A673 (cell line): ENCODE measurements around the gene HNRNPH3. TPM values are rescaled to one million over a fixed set of nuclear protein-coding genes. Genes with fewer than 3 reads are reported as not detected.

Experiments
- BruUV-seq: library from RNA; stranded (reverse); fragments of 400-500 nt; replicated peaks from 2 replicates; lab custom pipeline; 2021; lab: Mats Ljungman, UMichigan
- CTCF ChIA-PET: fragments of 300-600 bp; sonication (Branson Sonifier 250); formaldehyde crosslinking; loops from one replicate; lab custom pipeline; 2022; ENCODE audit warnings: antibody characterized with exemption; lab: Charles Lee
- POLR2A ChIA-PET: fragments of 300-600 bp; sonication (Branson Sonifier 250); formaldehyde crosslinking; loops from one replicate; lab custom pipeline; 2022; ENCODE audit warnings: antibody characterized with exemption; ENCODE audit not compliant: low non-redundant PET; lab: Charles Lee
- DNase-seq: peaks from one replicate; pipeline ENCODE4 v3.0.0-alpha.2; 2015; ENCODE audit warnings: low spot score
- H3K27ac ChIP-seq: fragments of 200-600 bp; sonication (generic); 2 replicates; pipeline ENCODE4 v1.5.1; 2016; ENCODE audit warnings: mixed run types, low read depth, mild to moderate bottlenecking, mixed read lengths, antibody characterized with exemption, low read length; ENCODE audit not compliant: poor library complexity, severe bottlenecking
- H3K27me3 ChIP-seq: fragments of 200-600 bp; sonication (generic); replicated peaks from 2 replicates; pipeline ENCODE4 v1.6.1; 2017; ENCODE audit warnings: mixed run types, low read depth, mild to moderate bottlenecking, mixed read lengths, antibody characterized with exemption, low read length; ENCODE audit not compliant: insufficient read depth, poor library complexity
- H3K36me3 ChIP-seq: fragments of 200-600 bp; sonication (generic); 2 replicates; pipeline ENCODE4 v1.6.1; 2016; ENCODE audit warnings: mixed run types, mild to moderate bottlenecking, mixed read lengths, antibody characterized with exemption, low read length; ENCODE audit not compliant: insufficient read depth, poor library complexity, severe bottlenecking
- H3K4me1 ChIP-seq: fragments of 200-600 bp; sonication (generic); 2 replicates; pipeline ENCODE4 v1.6.1; 2017; ENCODE audit warnings: mixed run types, mild to moderate bottlenecking, mixed read lengths, antibody characterized with exemption, low read length; ENCODE audit not compliant: insufficient read depth, poor library complexity, severe bottlenecking
- H3K4me3 ChIP-seq: fragments of 200-600 bp; sonication (generic); 2 replicates; pipeline ENCODE4 v1.5.1; 2016; ENCODE audit warnings: low read depth, mixed run types, mild to moderate bottlenecking, mixed read lengths, low read length; ENCODE audit not compliant: poor library complexity, severe bottlenecking
- H3K9me3 ChIP-seq: fragments of 200-600 bp; sonication (generic); 2 replicates; pipeline ENCODE4 v1.6.1; 2016; ENCODE audit warnings: mixed run types, low read depth, mild to moderate bottlenecking, mixed read lengths, antibody characterized with exemption, low read length; ENCODE audit not compliant: poor library complexity, severe bottlenecking
- CTCF ChIP-seq: fragments of 300-800, 200-600 bp; sonication (generic); conservative IDR thresholded peaks from 2 replicates; pipeline ENCODE4 v1.5.1; 2017; ENCODE audit warnings: low read depth, mild to moderate bottlenecking, antibody characterized with exemption, low read length, moderate library complexity, mixed read lengths
- EZH2 ChIP-seq: fragments of 200-600 bp; sonication (generic); IDR thresholded peaks from 2 replicates; pipeline ENCODE4 v1.6.1; 2017; ENCODE audit warnings: borderline replicate concordance, low read depth, mild to moderate bottlenecking, mixed read lengths, antibody characterized with exemption, low read length; ENCODE audit not compliant: poor library complexity, severe bottlenecking
- intact Hi-C: fragments of 100-400 bp; cut with micrococcal nuclease; formaldehyde crosslinking; loops from one replicate; pipeline ENCODE4 v1.10.0; 2022; ENCODE audit not compliant: unreplicated experiment
- total RNA-seq: library from RNA; stranded (reverse); gene quantifications from 2 replicates; pipeline ENCODE4 v1.2.3, GENCODE V29; 2021

The HNRNPH3 gene
- total RNA-seq, 1 experiment from 2014 or later, result 251 TPM

GRCh38 chr10:68302871-68303270 is 29.0 kb upstream of the HNRNPH3 start:
- no peak for DNase-seq
- intact Hi-C loops, result loop anchor here (1.0 to 5.0 kb wide), 3 partner anchors 90 to 446 kb away; no protein-coding TSS in a partner anchor
- Histone ChIP-seq H3K9me3 (no peaks in the 10 kb centered on the region), H3K36me3 (no peaks in the 10 kb centered on the region), H3K27ac (no peak overlapping the region), H3K27me3 (no peaks in the 10 kb centered on the region), H3K4me3 (no peak overlapping the region), H3K4me1 (no peaks in the 10 kb centered on the region)
- CTCF ChIA-PET, result interaction anchor here (0.6 to 1.1 kb wide), 2 partner anchors 89 to 448 kb away, joined by 3 to 4 read pairs; no protein-coding TSS in a partner anchor
- POLR2A ChIA-PET, result interaction anchor here (0.6 kb wide), 1 partner anchor 60 kb away, joined by 12 read pairs; no protein-coding TSS in a partner anchor
- no TSS peak for BruUV-seq
- no peak for TF ChIP-seq EZH2
- no peak for TF ChIP-seq CTCF

GRCh38 chr10:68303849-68304412 is 27.9 kb upstream of the HNRNPH3 start:
- Histone ChIP-seq H3K4me3 (no peak overlapping the region), H3K27me3 (no peaks in the 10 kb centered on the region), H3K9me3 (no peaks in the 10 kb centered on the region), H3K27ac (no peak overlapping the region), H3K36me3 (no peaks in the 10 kb centered on the region), H3K4me1 (no peaks in the 10 kb centered on the region)
- TF ChIP-seq CTCF (no peak), EZH2 (no peak)
- DNase-seq, result no peak
- intact Hi-C loops, result loop anchor here (5.0 kb wide), 2 partner anchors 222 to 447 kb away; no protein-coding TSS in a partner anchor
- ChIA-PET CTCF (interaction anchor here (0.6 kb wide), 1 partner anchor 94 kb away, joined by 3 read pairs; no protein-coding TSS in a partner anchor), POLR2A (interaction anchor here (0.6 kb wide), 1 partner anchor 96 kb away, joined by 3 read pairs; no protein-coding TSS in a partner anchor)
- no TSS peak for BruUV-seq

GRCh38 chr10:68305854-68306253 is 26.0 kb upstream of the HNRNPH3 start:
- no peaks in the 10 kb centered on the region for H3K27me3 ChIP-seq
- H3K4me1 ChIP-seq, result no peaks in the 10 kb centered on the region
- TF ChIP-seq EZH2 (no peak), CTCF (no peak)
- no peaks in the 10 kb centered on the region for H3K36me3 ChIP-seq
- H3K9me3 ChIP-seq, result no peaks in the 10 kb centered on the region
- no TSS peak for BruUV-seq
- intact Hi-C loops, result no loop called here
- no peak for DNase-seq
- ChIA-PET POLR2A (no interaction called here), CTCF (no interaction called here)
- no peak overlapping the region for H3K27ac ChIP-seq
- H3K4me3 ChIP-seq, result no peak overlapping the region
